Osteoblast (primary cell): ENCODE data around the gene NR4A1. TPM values are rescaled to one million over a fixed set of nuclear protein-coding genes. Genes with fewer than 3 reads are reported as not detected.

Source experiments
- DNase-seq: peaks from one replicate; pipeline ENCODE4 v3.0.0; 2011; ENCODE audit warnings: low spot score, mixed read lengths; ENCODE audit not compliant: insufficient read length; ENCODE audit errors: missing footprints
- H2AFZ ChIP-seq: 2 replicates; pipeline ENCODE4 v1.6.0; 2011; ENCODE audit warnings: mild to moderate bottlenecking, low read length
- H3K27ac ChIP-seq: 2 replicates; pipeline ENCODE4 v1.5.1; 2011; ENCODE audit warnings: mild to moderate bottlenecking, low read depth, low read length, moderate library complexity
- H3K27me3 ChIP-seq: 2 replicates; pipeline ENCODE4 v1.6.0; 2012; ENCODE audit warnings: mild to moderate bottlenecking, control low read depth, inconsistent platforms, low read length, moderate library complexity; ENCODE audit not compliant: insufficient read depth
- H3K36me3 ChIP-seq: 2 replicates; pipeline ENCODE4 v1.5.1; 2011; ENCODE audit warnings: mild to moderate bottlenecking, low read length, control low read depth, moderate library complexity; ENCODE audit not compliant: insufficient read depth
- H3K4me1 ChIP-seq: 2 replicates; pipeline ENCODE4 v1.5.1; 2011; ENCODE audit warnings: mild to moderate bottlenecking, low read length, control low read depth, moderate library complexity; ENCODE audit not compliant: insufficient read depth
- H3K4me2 ChIP-seq: 2 replicates; pipeline ENCODE4 v1.6.0; 2011; ENCODE audit warnings: mild to moderate bottlenecking, low read length; ENCODE audit not compliant: insufficient read depth
- H3K4me3 ChIP-seq: fragments of 200-600 bp; sonication (generic); 3 replicates; pipeline ENCODE4 v1.5.1; 2012; ENCODE audit warnings: mild to moderate bottlenecking, low read length, inconsistent platforms; ENCODE audit not compliant: insufficient read depth
- H3K79me2 ChIP-seq: 2 replicates; pipeline ENCODE4 v1.6.0; 2012; ENCODE audit warnings: mild to moderate bottlenecking, low read length, control low read depth, inconsistent platforms; ENCODE audit not compliant: insufficient read depth
- H3K9me3 ChIP-seq: 2 replicates; pipeline ENCODE4 v1.5.1; 2011; ENCODE audit warnings: low read depth, low read length, control low read depth
- H4K20me1 ChIP-seq: 2 replicates; pipeline ENCODE4 v1.6.0; 2012; ENCODE audit warnings: mild to moderate bottlenecking, low read length, control low read depth; ENCODE audit not compliant: insufficient read depth
- CTCF ChIP-seq: IDR thresholded peaks from 2 replicates; pipeline ENCODE4 v1.5.1; 2011; ENCODE audit warnings: mild to moderate bottlenecking, low read depth, low read length, moderate library complexity; ENCODE audit errors: extremely low read depth
- total RNA-seq: library from RNA; depleted of rRNA; stranded (reverse); fragments of >200 nt; gene quantifications from 2 replicates; pipeline ENCODE4 v1.2.3, GENCODE V29; 2012

NR4A1 gene
- total RNA-seq, 1 donor = 3.3 TPM

DNA sequence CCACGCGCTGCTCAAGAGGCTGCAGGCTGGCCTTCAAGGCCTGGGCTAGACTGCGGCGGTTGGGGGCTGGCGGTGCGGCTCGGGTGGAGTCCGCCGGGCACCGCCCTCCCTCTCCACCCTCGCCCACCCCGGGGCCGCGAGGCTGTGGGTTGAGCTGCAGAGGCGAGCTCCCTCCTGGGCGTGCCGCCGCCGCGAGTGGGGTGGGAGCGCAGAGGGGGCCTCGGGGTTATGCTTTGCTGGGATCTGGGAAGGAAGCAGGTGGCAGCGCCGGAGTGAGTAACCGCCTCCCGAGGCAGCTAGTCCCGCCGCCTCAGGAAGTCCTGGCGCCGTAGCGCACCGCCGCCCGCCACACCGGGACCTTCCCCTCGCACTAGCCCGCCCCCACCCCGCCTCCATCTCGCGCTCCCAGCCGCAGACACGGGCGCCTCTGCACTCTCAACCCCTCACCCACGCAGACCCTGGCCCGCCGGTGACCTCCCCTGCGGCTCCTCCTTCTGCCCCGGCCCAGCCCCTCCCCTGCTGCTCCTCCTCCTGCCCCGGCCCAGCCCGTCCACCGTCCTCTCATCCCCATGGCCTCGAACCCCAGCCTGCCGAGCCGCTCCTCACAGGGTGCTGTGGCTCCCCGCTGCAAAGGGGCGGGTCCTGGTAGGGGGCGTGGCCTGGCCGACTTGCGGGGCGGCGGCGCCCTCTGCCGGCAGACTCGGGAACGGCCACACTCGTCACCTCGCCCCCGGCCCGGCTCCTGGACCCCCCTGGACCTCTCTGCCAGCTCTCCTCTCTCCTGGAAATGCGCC is 27.9 kb upstream of the NR4A1 start:
- Histone ChIP-seq H3K27ac (no peak overlapping the region), H3K79me2 (no peaks in the 10 kb centered on the region), H3K36me3 (no peaks in the 10 kb centered on the region), H3K4me3 (peak overlapping the region; percentile 72), H3K4me2 (peak overlapping the region; percentile 90), H3K4me1 (peaks cover 9% of the 10 kb centered on the region), H4K20me1 (no peaks in the 10 kb centered on the region), H3K27me3 (peaks cover 10% of the 10 kb centered on the region), H3K9me3 (no peaks in the 10 kb centered on the region), H2AFZ (peak overlapping the region; percentile 97)
- peak; percentile 78 for TF ChIP-seq CTCF
- DNase-seq = peak; percentile 98

DNA sequence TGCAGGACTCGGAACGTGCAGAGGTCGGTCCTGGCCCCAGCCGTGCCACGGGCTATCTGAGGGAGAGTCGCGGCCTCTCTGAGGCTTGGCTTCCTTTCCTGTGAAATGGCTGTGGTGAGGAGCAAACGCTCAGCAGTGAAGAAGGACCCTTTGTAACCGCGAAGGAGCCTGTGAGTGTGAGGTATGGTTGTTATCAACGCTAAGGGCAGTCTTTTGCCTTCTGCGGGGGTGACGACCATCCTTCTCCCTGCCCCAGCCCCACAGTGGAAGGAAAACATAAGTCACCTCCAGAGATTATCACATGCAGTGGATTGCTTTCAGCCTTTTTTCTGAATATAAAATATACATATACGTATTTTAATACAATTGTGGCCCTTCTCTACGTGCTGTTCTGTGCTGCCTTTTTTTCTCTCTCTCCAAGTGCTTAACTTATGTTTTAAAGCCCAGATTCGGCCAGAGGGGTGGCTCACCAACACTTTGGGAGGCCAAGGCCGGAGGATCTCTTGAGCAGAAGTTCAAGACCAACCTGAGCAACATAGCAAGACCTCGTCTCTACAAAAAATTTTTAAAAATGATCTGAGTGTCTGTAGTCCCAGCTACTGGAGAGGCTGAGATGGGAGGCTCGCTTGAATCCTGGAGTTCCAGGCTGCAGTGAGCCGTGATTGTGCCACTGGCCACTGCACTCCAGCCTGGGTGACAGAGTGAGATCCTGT is 27.1 kb upstream of the NR4A1 start:
- Histone ChIP-seq H3K79me2 (no peaks in the 10 kb centered on the region), H3K36me3 (no peaks in the 10 kb centered on the region), H3K4me1 (peaks cover 9% of the 10 kb centered on the region), H3K4me3 (peak overlapping the region; percentile 72), H3K27ac (no peak overlapping the region), H3K27me3 (peaks cover 10% of the 10 kb centered on the region), H2AFZ (peak overlapping the region; percentile 97), H3K4me2 (peak overlapping the region; percentile 90), H4K20me1 (no peaks in the 10 kb centered on the region), H3K9me3 (no peaks in the 10 kb centered on the region)
- TF ChIP-seq CTCF = peak; percentile 30
- DNase-seq = no peak

DNA sequence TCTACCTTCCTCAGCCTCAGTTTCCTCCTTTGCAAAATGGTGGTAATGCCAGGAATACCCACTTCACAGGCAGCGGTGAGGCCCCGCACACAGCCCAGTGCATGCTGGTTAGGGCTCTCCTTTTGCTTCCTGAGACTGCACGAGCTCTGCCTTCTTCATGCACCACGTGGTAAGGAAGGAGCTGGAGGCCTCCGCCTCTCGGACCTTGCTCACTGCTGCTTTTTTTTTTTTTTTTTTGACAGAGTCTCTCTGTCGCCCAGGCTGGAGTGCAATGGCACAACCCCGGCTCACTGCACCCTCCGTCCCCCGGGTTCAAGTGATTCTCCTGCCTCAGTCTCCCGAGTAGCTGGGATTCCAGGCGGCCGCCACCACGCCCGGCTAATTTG is 26.4 kb upstream of the NR4A1 start:
- no peak for TF ChIP-seq CTCF
- Histone ChIP-seq H2AFZ (peak overlapping the region; percentile 97), H4K20me1 (no peaks in the 10 kb centered on the region), H3K27me3 (peaks cover 10% of the 10 kb centered on the region), H3K27ac (no peak overlapping the region), H3K4me2 (no peak overlapping the region), H3K79me2 (no peaks in the 10 kb centered on the region), H3K4me1 (peaks cover 9% of the 10 kb centered on the region), H3K36me3 (no peaks in the 10 kb centered on the region), H3K9me3 (no peaks in the 10 kb centered on the region), H3K4me3 (no peak overlapping the region)
- DNase-seq = no peak

- no peak for DNase-seq
- H3K79me2 ChIP-seq = no peaks in the 10 kb centered on the region
- no peak overlapping the region for H3K27ac ChIP-seq
- no peaks in the 10 kb centered on the region for H3K36me3 ChIP-seq
- no peak for TF ChIP-seq CTCF
- H2AFZ ChIP-seq = no peak overlapping the region
- no peaks in the 10 kb centered on the region for H3K9me3 ChIP-seq
- H3K27me3 ChIP-seq = peaks cover 10% of the 10 kb centered on the region
- peaks cover 9% of the 10 kb centered on the region for H3K4me1 ChIP-seq
- no peaks in the 10 kb centered on the region for H4K20me1 ChIP-seq
- H3K4me3 ChIP-seq = no peak overlapping the region
- peak overlapping the region; percentile 95 for H3K4me2 ChIP-seq
These were observed 25.0 kb upstream of the NR4A1 start for GRCh38 chr12:52026263-52026662.
